ENCODE data around the gene CGN.

DNA sequence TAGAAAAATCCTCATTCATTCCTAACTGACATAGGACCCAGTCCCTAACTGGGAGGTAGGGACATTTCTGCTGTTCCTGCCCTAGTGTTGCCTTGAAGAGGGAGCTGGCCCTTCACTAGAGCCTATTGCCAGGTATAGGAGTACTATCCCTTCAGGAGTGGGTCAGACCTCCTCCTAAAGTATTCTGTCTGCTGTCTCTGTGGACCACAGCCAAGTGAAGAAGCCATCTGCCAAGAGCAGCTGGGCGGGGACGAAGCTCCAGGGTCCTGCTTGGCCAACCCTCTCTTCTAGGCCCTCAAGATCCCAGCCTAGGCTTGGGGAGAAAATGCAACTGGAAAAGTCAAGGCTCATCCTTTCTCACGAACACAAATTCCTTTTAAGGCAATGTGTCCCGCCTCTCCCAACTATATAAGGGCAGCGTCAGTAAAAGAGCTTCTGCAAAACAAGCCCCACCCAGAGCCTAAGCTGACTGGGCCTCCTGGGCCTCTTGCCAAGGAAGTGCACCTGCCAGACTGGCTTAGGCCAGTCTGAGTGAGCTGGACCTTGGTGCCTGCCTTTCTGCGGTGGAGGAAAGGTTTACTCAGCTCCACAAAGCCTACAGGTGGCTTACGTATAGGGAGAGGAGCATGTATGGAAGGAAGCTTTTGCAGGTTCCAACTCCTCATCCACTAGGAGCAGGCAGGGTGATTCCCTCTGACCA, 28.3 kb downstream of the CGN start:
- TF ChIP-seq, protein P1, sequence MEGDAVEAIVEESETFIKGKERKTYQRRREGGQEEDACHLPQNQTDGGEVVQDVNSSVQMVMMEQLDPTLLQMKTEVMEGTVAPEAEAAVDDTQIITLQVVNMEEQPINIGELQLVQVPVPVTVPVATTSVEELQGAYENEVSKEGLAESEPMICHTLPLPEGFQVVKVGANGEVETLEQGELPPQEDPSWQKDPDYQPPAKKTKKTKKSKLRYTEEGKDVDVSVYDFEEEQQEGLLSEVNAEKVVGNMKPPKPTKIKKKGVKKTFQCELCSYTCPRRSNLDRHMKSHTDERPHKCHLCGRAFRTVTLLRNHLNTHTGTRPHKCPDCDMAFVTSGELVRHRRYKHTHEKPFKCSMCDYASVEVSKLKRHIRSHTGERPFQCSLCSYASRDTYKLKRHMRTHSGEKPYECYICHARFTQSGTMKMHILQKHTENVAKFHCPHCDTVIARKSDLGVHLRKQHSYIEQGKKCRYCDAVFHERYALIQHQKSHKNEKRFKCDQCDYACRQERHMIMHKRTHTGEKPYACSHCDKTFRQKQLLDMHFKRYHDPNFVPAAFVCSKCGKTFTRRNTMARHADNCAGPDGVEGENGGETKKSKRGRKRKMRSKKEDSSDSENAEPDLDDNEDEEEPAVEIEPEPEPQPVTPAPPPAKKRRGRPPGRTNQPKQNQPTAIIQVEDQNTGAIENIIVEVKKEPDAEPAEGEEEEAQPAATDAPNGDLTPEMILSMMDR (IDR thresholded peaks at IDR 0.05) = no peak
- TF ChIP-seq POLR2A (IDR thresholded peaks at IDR 0.05) = no peak
